RWPE1 (cell line): ENCODE data around the gene WDR5B.

Source experiments
- CTCF ChIA-PET: fragments of 350-600 bp; sonication (Branson Sonifier 250); formaldehyde crosslinking; extraction: SDS; loops from one replicate; lab custom pipeline; 2021; lab: Yijun Ruan, JAX
- POLR2A ChIA-PET: fragments of 400-600 bp; formaldehyde crosslinking; extraction: SDS; loops from one replicate; lab custom pipeline; 2020; ENCODE audit warnings: antibody characterized with exemption; ENCODE audit not compliant: low non-redundant PET; lab: Yijun Ruan, JAX
- DNase-seq: peaks from one replicate; pipeline ENCODE4 v3.0.0; 2012; ENCODE audit warnings: low spot score
- H3K27ac ChIP-seq: fragments of 450-650 bp; 2 replicates; pipeline ENCODE4 v1.5.1; 2017
- CTCF ChIP-seq: fragments of 450-650 bp; conservative IDR thresholded peaks from 2 replicates; pipeline ENCODE4 v1.5.1; 2017; ENCODE audit warnings: low read depth, mild to moderate bottlenecking

WDR5B gene

GRCh38 chr3:122405015-122405414 lies 10.8 kb downstream of the WDR5B start:
- ChIA-PET CTCF (interaction anchor here (1.2 kb wide), 1 partner anchor 12 kb away, joined by 5 read pairs; no protein-coding TSS in a partner anchor), POLR2A (no interaction called here)
- TF ChIP-seq CTCF = no peak
- H3K27ac ChIP-seq = no peak overlapping the region
- no peak for DNase-seq

GRCh38 chr3:122403489-122403888 lies 12.4 kb downstream of the WDR5B start:
- POLR2A ChIA-PET = no interaction called here
- DNase-seq = no peak
- CTCF ChIA-PET = no interaction called here
- no peak for TF ChIP-seq CTCF
- no peak overlapping the region for H3K27ac ChIP-seq

GRCh38 chr3:122398920-122399319 lies 16.9 kb downstream of the WDR5B start:
- no peak for TF ChIP-seq CTCF
- ChIA-PET POLR2A (no interaction called here), CTCF (no interaction called here)
- DNase-seq = no peak
- H3K27ac ChIP-seq = no peak overlapping the region

- no peak for DNase-seq
- ChIA-PET POLR2A (no interaction called here), CTCF (no interaction called here)
- TF ChIP-seq CTCF = no peak
- no peak overlapping the region for H3K27ac ChIP-seq
Observed at GRCh38 chr3:122397201-122397600, 18.7 kb downstream of the WDR5B start.

- no peak for TF ChIP-seq CTCF
- DNase-seq = no peak
- ChIA-PET CTCF (no interaction called here), POLR2A (interaction anchor here (1.0 kb wide), 1 partner anchor 12 kb away, joined by 4 read pairs; the partner anchor contains the start of gene FAM162A)
- no peak overlapping the region for H3K27ac ChIP-seq
Observed at GRCh38 chr3:122396511-122396910, 19.4 kb downstream of the WDR5B start.

- POLR2A ChIA-PET = interaction anchor here (1.0 kb wide), 1 partner anchor 11 kb away, joined by 4 read pairs; the partner anchor contains the start of gene FAM162A
- CTCF ChIA-PET = no interaction called here
- no peak overlapping the region for H3K27ac ChIP-seq
- TF ChIP-seq CTCF = no peak
- DNase-seq = no peak
Observed at GRCh38 chr3:122395582-122395981, 20.3 kb downstream of the WDR5B start.
